ENCODE data around the gene NLGN1. TPM values are rescaled to one million over a fixed set of nuclear protein-coding genes. Genes with fewer than 3 reads are reported as not detected.

The NLGN1 gene
- total RNA-seq, 1 donor from 2014 or later = 3.9 TPM

DNA sequence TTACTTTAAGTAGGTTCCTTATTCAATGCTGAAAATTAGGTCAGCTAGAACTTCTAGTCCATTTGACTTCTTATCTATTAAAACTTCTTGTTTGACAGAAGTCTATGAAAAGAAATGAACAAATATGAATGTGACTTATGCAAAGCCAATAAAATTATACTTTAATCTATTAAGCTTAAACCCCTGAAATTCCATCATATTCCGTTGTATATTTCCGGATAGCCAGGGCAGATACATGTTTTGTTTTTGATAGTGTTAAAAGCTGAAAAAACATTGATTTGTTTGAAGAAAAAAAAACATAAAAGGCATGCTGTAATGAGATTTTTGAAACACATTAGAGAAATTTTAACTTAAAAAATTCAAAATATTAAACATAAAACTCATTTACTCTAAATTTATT is 794.4 kb downstream of the NLGN1 start:
- DNase-seq (no peak), ATAC-seq (no peak)
- Histone ChIP-seq H3K4me3 (no peak overlapping the region), H3K9me3 (no peaks in the 10 kb centered on the region), H3K36me3 (no peaks in the 10 kb centered on the region), H3K4me1 (no peaks in the 10 kb centered on the region), H3K27ac (no peak overlapping the region), H3K27me3 (ENCODE audit: low read depth) (no peaks in the 10 kb centered on the region)
- TF ChIP-seq CTCF (IDR thresholded peaks at IDR 0.05) = no peak
- intact Hi-C loops (cut with DNase I) = no loop called here

- no peak overlapping the region for H3K4me3 ChIP-seq
- H3K9me3 ChIP-seq = no peaks in the 10 kb centered on the region
- no peak for ATAC-seq
- TF ChIP-seq CTCF (IDR thresholded peaks at IDR 0.05) = no peak
- intact Hi-C loops (cut with DNase I) = no loop called here
- no peaks in the 10 kb centered on the region for H3K36me3 ChIP-seq
- H3K27ac ChIP-seq = no peak overlapping the region
- H3K4me1 ChIP-seq = no peaks in the 10 kb centered on the region
- H3K27me3 ChIP-seq (ENCODE audit: low read depth) = no peaks in the 10 kb centered on the region
- no peak for DNase-seq
Measured at GRCh38 chr3:174192471-174192870, 794.9 kb downstream of the NLGN1 start.

- H3K27ac ChIP-seq = no peak overlapping the region
- ATAC-seq = no peak
- no peaks in the 10 kb centered on the region for H3K9me3 ChIP-seq
- no peaks in the 10 kb centered on the region for H3K4me1 ChIP-seq
- intact Hi-C loops (cut with DNase I) = no loop called here
- DNase-seq = no peak
- TF ChIP-seq CTCF (IDR thresholded peaks at IDR 0.05) = no peak
- H3K36me3 ChIP-seq = no peaks in the 10 kb centered on the region
- H3K27me3 ChIP-seq (ENCODE audit: low read depth) = no peaks in the 10 kb centered on the region
- H3K4me3 ChIP-seq = no peak overlapping the region
Measured at GRCh38 chr3:174193604-174194003, 796.1 kb downstream of the NLGN1 start.

GRCh38 chr3:174197416-174197815 is 799.9 kb downstream of the NLGN1 start:
- DNase-seq (no peak), ATAC-seq (no peak)
- no peaks in the 10 kb centered on the region for H3K9me3 ChIP-seq
- H3K4me3 ChIP-seq = no peak overlapping the region
- H3K27me3 ChIP-seq (ENCODE audit: low read depth) = no peaks in the 10 kb centered on the region
- no peak for TF ChIP-seq CTCF (IDR thresholded peaks at IDR 0.05)
- no peaks in the 10 kb centered on the region for H3K4me1 ChIP-seq
- H3K27ac ChIP-seq = no peak overlapping the region
- no peaks in the 10 kb centered on the region for H3K36me3 ChIP-seq
- intact Hi-C loops (cut with DNase I) = no loop called here

DNA sequence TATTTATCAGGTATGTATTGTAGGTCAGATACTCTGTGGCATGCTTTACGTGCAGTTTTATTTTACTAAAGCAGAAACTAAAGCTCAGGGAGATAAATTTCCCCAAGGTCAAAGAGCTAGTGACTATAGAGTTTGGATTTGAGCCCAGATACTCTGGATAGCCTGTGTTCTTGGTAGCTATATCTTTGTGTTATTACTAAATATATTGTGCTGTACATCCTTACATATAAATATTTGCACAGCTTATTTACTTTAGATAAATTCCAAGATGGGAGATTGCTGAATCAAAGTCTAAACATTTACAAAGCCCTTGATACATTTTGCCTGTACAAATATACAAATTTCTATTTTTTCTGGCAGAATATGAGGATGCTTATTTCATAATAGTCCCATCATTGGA is 800.7 kb downstream of the NLGN1 start:
- no peak for TF ChIP-seq CTCF (IDR thresholded peaks at IDR 0.05)
- ATAC-seq (no peak), DNase-seq (no peak)
- no peaks in the 10 kb centered on the region for H3K36me3 ChIP-seq
- no peak overlapping the region for H3K4me3 ChIP-seq
- intact Hi-C loops (cut with DNase I) = no loop called here
- H3K9me3 ChIP-seq = no peaks in the 10 kb centered on the region
- no peak overlapping the region for H3K27ac ChIP-seq
- H3K4me1 ChIP-seq = no peaks in the 10 kb centered on the region
- no peaks in the 10 kb centered on the region for H3K27me3 ChIP-seq (ENCODE audit: low read depth)

- Histone ChIP-seq H3K4me1 (no peaks in the 10 kb centered on the region), H3K27ac (no peak overlapping the region), H3K9me3 (no peaks in the 10 kb centered on the region), H3K27me3 (ENCODE audit: low read depth) (no peaks in the 10 kb centered on the region), H3K4me3 (no peak overlapping the region), H3K36me3 (no peaks in the 10 kb centered on the region)
- TF ChIP-seq CTCF (IDR thresholded peaks at IDR 0.05) = no peak
- intact Hi-C loops (cut with DNase I) = no loop called here
- no peak for DNase-seq
- no peak for ATAC-seq
Measured at GRCh38 chr3:174199696-174200095, 802.2 kb downstream of the NLGN1 start.

Data from lower lobe of right lung (tissue), 2 donors.